Endodermal cell (in vitro differentiated cells): ENCODE results near the gene NPLOC4. TPM values are rescaled to one million over a fixed set of nuclear protein-coding genes. Genes with fewer than 3 reads are reported as not detected.
A peak's percentile ranks its signal among the peaks of the same experiment; 100 is the strongest.

Experiments used
- DNase-seq: peaks from one replicate; pipeline ENCODE4 v3.0.0-alpha.2; 2017
- H3K27ac ChIP-seq: 2 replicates; pipeline ENCODE4 v1.5.1; 2013; ENCODE audit warnings: mild to moderate bottlenecking, low read depth, low read length, moderate library complexity
- H3K27me3 ChIP-seq: 2 replicates; pipeline ENCODE4 v1.6.1; 2013; ENCODE audit warnings: mild to moderate bottlenecking, low read length, moderate library complexity; ENCODE audit not compliant: insufficient read depth, control insufficient read depth, poor library complexity, severe bottlenecking
- H3K36me3 ChIP-seq: 2 replicates; pipeline ENCODE4 v1.7.0; 2013; ENCODE audit warnings: mild to moderate bottlenecking, low read length, moderate library complexity; ENCODE audit not compliant: control insufficient read depth, insufficient read depth
- H3K4me1 ChIP-seq: one replicate; pipeline ENCODE4 v1.7.0; 2013; ENCODE audit warnings: low read length; ENCODE audit not compliant: control insufficient read depth, insufficient read depth
- H3K4me3 ChIP-seq: 2 replicates; pipeline ENCODE4 v1.5.1; 2013; ENCODE audit warnings: mild to moderate bottlenecking, low read length, moderate library complexity
- H3K9ac ChIP-seq: 2 replicates; pipeline ENCODE4 v1.6.1; 2013; ENCODE audit warnings: mild to moderate bottlenecking, low read length, moderate library complexity; ENCODE audit not compliant: poor library complexity, severe bottlenecking; ENCODE audit errors: extremely low read depth
- H3K9me3 ChIP-seq: 2 replicates; pipeline ENCODE4 v1.6.1; 2013; ENCODE audit warnings: mild to moderate bottlenecking, low read length, moderate library complexity; ENCODE audit not compliant: control insufficient read depth
- H3K27ac Mint-ChIP-seq: 2 replicates; pipeline ENCODE4 v1.8.0; 2020; ENCODE audit warnings: mixed read lengths
- H3K27me3 Mint-ChIP-seq: 2 replicates; pipeline ENCODE4 v1.8.0; 2021; ENCODE audit warnings: mild to moderate bottlenecking, mixed read lengths; ENCODE audit not compliant: insufficient read depth
- H3K36me3 Mint-ChIP-seq: 2 replicates; pipeline ENCODE4 v1.8.0; 2020; ENCODE audit warnings: low read depth, mixed read lengths
- H3K4me1 Mint-ChIP-seq: 2 replicates; pipeline ENCODE4 v1.8.0; 2020; ENCODE audit warnings: mixed read lengths
- H3K4me3 Mint-ChIP-seq: 2 replicates; pipeline ENCODE4 v1.8.0; 2020; ENCODE audit warnings: mild to moderate bottlenecking, moderate library complexity, mixed read lengths
- H3K9me3 Mint-ChIP-seq: 2 replicates; pipeline ENCODE4 v1.8.0; 2020; ENCODE audit warnings: mild to moderate bottlenecking, mixed read lengths
- WGBS, 2 experiments: methylation state at CpG; one replicate each; pipeline versions ENCODE4 v1.1.5 to v1.1.7; 2013; ENCODE audit warnings: missing lambda C conversion rate in 2 of 2, mixed read lengths in 1 of 2; ENCODE audit not compliant: insufficient coverage in 1 of 2, insufficient read length in 1 of 2; 5-methylcytosine and 5-hydroxymethylcytosine counted together
- total RNA-seq, 2 donors: library from RNA; stranded (reverse); fragmentation: NEBNext Ultra II Directional in 1 of 2; extraction: Animal tissue kit (Norgen Biotek cat#: 25700) in 1 of 2; gene quantifications; 2 replicates in 1 of 2; 3 replicates in 1 of 2; pipeline ENCODE4 v1.2.1, GENCODE V29; 2021
- TF ChIP-seq, protein P1 (sequence below): fragments of 200-600 bp; sonication (generic); conservative IDR thresholded peaks from 2 replicates; pipeline ENCODE4 v1.5.0; 2021; ENCODE audit warnings: antibody characterized with exemption, mild to moderate bottlenecking

The NPLOC4 gene
- total RNA-seq, 2 donors from 2014 or later, result 113 to 118 TPM

DNA sequence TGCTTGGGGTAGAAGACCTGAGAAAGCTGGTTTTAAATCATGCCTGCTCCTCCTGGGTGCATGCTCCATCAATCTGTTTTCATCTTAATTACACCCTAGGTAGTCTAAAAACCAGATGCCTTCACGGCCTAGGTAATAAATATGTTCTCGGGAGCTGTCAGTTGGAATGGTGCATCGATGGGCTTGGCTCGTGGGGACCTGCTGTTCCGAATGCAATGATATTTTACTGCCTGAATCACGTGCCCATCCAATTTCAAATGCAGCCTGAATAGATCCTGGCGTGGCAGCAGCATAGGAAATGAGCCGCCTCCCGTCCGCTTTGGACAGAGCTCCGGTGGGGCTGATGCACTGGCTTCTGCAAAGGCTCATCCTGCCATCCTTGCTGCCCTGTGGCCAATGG, 65.9 kb downstream of the NPLOC4 start:
- Mint-ChIP-seq H3K4me1 (no peaks in the 10 kb centered on the region), H3K9me3 (no peaks in the 10 kb centered on the region), H3K27ac (no peak overlapping the region), H3K4me3 (no peak overlapping the region), H3K36me3 (peaks cover 81% of the 10 kb centered on the region), H3K27me3 (no peaks in the 10 kb centered on the region)
- no peak overlapping the region for H3K4me3 ChIP-seq
- no peak for DNase-seq
- 94 to 100% methylated on average over 10 to 11 of the region's 11 CpGs for WGBS, 2 experiments
- no peak overlapping the region for H3K27ac ChIP-seq
- no peaks in the 10 kb centered on the region for H3K4me1 ChIP-seq
- H3K36me3 ChIP-seq, result peaks cover 93% of the 10 kb centered on the region
- TF ChIP-seq, protein P1, sequence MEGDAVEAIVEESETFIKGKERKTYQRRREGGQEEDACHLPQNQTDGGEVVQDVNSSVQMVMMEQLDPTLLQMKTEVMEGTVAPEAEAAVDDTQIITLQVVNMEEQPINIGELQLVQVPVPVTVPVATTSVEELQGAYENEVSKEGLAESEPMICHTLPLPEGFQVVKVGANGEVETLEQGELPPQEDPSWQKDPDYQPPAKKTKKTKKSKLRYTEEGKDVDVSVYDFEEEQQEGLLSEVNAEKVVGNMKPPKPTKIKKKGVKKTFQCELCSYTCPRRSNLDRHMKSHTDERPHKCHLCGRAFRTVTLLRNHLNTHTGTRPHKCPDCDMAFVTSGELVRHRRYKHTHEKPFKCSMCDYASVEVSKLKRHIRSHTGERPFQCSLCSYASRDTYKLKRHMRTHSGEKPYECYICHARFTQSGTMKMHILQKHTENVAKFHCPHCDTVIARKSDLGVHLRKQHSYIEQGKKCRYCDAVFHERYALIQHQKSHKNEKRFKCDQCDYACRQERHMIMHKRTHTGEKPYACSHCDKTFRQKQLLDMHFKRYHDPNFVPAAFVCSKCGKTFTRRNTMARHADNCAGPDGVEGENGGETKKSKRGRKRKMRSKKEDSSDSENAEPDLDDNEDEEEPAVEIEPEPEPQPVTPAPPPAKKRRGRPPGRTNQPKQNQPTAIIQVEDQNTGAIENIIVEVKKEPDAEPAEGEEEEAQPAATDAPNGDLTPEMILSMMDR, result no peak
- H3K27me3 ChIP-seq, result no peaks in the 10 kb centered on the region
- H3K9me3 ChIP-seq, result no peaks in the 10 kb centered on the region
- H3K9ac ChIP-seq, result no peak overlapping the region

DNA sequence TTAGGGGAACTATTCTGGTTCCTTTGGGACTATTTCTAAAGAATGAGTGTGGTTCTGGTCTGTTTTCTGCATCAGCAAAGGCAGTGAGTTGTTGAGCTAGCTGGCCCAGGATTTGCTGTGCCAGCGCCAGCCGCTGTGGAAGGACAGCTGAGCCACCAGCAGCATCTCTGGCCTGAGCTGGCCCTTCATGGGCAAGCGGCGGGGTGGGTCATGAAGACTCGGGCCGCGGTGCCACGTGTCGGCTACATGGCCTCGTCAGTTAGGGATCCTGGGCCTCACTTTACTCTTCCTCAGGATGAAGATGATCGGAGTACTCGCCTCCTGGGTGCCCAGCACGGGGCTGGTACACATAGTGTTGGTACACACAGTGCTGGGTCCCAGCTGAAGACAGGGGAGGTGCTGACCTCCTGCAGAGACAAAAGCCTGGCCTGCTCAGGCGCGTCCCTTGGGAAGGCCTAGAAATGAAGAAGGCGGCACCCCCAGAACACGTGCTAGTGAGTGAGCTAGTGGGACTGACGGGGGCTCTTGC, 66.9 kb downstream of the NPLOC4 start:
- no peaks in the 10 kb centered on the region for H3K27me3 ChIP-seq
- DNase-seq, result no peak
- peaks cover 94% of the 10 kb centered on the region for H3K36me3 ChIP-seq
- TF ChIP-seq, protein P1, result no peak
- Mint-ChIP-seq H3K27ac (no peak overlapping the region), H3K27me3 (no peaks in the 10 kb centered on the region), H3K4me1 (no peaks in the 10 kb centered on the region), H3K4me3 (no peak overlapping the region), H3K9me3 (no peaks in the 10 kb centered on the region), H3K36me3 (peaks cover 82% of the 10 kb centered on the region)
- H3K9ac ChIP-seq, result no peak overlapping the region
- no peak overlapping the region for H3K4me3 ChIP-seq
- no peaks in the 10 kb centered on the region for H3K9me3 ChIP-seq
- WGBS, 2 experiments, result 96 to 98% methylated on average over 12 to 18 of the region's 18 CpGs
- no peak overlapping the region for H3K27ac ChIP-seq
- H3K4me1 ChIP-seq, result no peaks in the 10 kb centered on the region

DNA sequence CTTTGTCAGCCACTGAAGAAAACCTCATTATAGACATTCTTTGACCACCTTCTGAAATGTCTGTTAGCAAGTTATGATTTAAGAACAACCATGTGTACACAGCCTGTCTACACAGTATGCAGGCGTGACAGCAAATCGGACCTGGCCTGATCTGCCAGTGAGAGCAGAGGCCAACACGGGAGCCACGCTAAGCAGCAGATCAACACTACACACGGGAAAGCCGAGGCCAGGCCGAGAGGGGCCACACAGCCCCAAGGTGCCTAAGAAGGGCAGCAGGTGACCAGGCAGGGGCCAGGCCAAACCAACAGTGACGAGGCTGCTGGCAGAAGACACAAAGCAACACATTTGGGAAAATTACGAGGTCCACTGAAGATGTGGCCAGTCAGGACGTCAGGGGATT, 68.5 kb downstream of the NPLOC4 start:
- peaks cover 95% of the 10 kb centered on the region for H3K36me3 ChIP-seq

More for the DNA sequence above, 68.5 kb downstream of the NPLOC4 start:
- DNase-seq, result no peak
- Mint-ChIP-seq H3K9me3 (no peaks in the 10 kb centered on the region), H3K4me3 (no peak overlapping the region), H3K36me3 (peaks cover 78% of the 10 kb centered on the region), H3K27ac (peak overlapping the region; percentile 60), H3K27me3 (no peaks in the 10 kb centered on the region), H3K4me1 (no peaks in the 10 kb centered on the region)
- Histone ChIP-seq H3K9ac (no peak overlapping the region), H3K9me3 (no peaks in the 10 kb centered on the region), H3K4me3 (no peak overlapping the region), H3K4me1 (no peaks in the 10 kb centered on the region), H3K27me3 (no peaks in the 10 kb centered on the region), H3K27ac (no peak overlapping the region)
- TF ChIP-seq, protein P1, result no peak
- WGBS, 2 experiments, result 93 to 96% methylated on average over 10 of the region's 10 CpGs
